ENCODE data around the gene PRR36.

PRR36 gene

GRCh38 chr19:7899751-7900378 is 25.7 kb upstream of the PRR36 start:
- DNase-seq (ENCODE audit: low read depth, low spot score), result no peak

DNA sequence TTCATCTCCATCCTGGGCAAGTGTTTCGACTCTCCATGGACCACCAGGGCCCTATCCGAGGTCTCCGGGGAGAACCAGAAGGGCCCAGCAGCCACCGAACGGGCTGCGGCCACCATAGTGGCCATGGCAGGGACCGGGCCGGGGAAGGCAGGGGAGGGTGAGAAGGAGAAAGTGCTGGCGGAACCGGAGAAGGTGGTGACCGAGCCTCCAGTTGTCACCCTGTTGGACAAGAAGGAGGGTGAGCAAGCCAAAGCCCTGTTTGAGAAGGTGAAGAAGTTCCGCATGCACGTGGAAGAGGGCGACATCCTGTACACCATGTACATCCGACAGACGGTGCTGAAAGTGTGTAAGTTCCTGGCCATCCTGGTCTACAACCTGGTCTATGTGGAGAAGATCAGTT is 24.8 kb upstream of the PRR36 start:
- DNase-seq (ENCODE audit: low read depth, low spot score), result no peak

DNA sequence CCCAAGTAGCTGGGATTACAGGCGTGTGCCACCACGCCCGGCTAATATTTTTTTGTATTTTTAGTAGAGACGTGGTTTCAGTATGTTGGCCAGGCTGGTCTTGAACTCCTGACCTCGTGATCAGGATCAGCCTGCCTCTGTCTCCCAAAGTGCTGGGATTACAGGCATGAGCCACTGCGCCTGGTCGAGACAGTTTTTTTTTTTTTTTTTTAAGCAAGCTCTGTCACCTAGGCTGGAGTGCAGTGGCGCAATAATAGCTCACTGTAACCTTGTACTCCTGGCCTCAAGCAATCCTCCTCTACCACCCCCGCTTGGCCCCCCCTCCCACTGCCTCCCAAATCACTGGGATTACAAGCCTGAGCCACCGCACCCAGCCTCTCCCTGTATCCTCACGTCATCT is 23.1 kb upstream of the PRR36 start:
- no peak for DNase-seq (ENCODE audit: low read depth, low spot score)

DNA sequence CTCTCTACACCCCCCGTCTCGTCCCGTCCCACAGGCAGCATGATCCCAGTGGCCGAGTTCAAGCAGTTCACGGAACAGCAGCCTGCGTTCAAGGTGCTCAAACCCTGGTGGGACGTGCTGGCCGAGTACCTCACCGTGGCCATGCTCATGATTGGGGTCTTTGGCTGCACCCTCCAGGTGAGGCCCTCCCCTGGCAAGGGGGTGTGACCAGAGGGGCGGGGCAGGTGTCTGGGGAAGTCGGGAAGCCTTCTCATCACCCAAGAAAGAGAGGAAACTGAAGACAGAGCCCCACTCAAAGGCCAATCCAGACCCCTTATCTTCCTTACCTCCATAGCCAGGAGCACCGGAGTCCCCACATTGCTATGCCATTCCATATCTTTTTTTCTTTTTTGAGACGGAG is 21.4 kb upstream of the PRR36 start:
- no peak for DNase-seq (ENCODE audit: low read depth, low spot score)

GRCh38 chr19:7894612-7895309 is 20.6 kb upstream of the PRR36 start:
- no peak for DNase-seq (ENCODE audit: low read depth, low spot score)

DNA sequence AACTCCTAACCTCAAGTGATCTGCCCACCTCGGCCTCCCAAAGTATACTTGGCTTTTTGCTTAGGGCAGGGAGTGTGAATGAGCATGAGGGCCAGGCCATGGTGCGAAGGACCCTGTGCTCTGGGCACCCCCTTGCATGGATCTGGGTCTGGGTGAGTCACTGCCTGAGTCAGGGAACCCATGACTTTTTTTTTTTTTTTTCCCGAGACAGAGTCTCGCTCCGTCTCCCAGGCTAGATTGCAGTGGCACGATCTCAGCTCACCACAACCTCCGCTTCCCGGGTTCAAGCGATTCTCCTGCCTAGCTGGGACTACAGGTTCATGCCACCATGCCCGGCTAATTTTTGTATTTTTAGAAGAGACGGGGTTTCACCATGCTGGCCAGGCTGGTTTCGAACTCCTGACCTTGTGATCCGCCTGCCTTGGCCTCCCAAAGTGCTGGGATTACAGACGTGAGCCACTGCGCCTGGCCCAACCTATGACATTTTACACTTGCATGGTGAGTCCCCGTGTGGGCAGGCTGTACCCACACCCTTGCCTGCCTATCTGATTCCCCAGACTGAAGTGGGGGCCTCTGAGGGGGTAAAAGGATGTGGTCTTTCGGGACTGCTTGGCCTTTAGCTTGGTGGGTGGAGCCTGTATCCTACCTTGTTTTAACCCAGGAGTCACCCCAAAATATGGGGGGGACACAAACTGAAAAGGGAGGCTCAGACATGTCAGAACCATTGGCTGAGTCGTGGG is 19.3 kb upstream of the PRR36 start:
- peak; percentile 76 for DNase-seq (ENCODE audit: low read depth, low spot score)

GRCh38 chr19:7888826-7889217 is 14.6 kb upstream of the PRR36 start:
- no peak for DNase-seq (ENCODE audit: low read depth, low spot score)

GRCh38 chr19:7888145-7888825 is 14.1 kb upstream of the PRR36 start, which contains the start of gene LRRC8E:
TSS of gene LRRC8E (plus strand) at chr19:7888510. CDS start at chr19:7895604, 7,094 bp downstream.
- peak; percentile 92 for DNase-seq (ENCODE audit: low read depth, low spot score)

DNA sequence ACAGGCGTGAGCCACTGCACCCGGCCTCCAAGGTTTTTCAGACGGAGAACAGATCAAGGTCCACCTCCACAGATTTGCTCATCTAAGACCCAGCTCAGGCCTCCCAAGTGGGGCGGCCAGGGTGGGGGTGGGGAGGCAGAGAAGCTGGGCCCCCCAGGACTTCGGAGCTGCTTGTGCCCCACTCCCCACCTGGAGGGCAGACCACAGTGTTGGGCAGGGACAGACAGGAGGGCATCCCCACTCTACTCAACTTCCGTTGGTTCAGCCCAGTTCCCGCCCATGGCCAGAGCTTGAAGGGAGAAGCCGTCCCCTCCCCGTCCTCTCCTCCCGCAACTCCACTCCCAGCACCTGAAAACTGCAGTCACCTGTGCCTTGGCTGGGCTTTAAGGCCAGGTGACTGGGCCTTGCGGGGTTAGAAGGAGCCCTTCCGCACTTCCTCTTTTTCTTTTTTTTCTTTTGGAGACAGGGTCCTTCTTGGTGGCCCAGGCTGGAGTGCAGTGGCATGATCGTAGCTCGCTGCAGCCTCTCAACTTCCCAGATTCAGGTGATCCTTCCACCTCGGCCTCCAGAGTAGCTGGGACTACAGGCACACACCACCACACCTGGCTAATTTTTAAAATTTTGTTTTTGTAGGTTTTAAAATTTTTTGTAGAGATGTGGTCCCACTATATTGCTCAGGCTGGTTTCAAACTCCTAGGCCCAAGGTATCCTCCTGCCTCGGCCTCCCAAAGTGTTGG is 13.4 kb upstream of the PRR36 start:
- no peak for DNase-seq (ENCODE audit: low read depth, low spot score)

GRCh38 chr19:7885818-7886217 is 11.6 kb upstream of the PRR36 start:
- no peak for DNase-seq (ENCODE audit: low read depth, low spot score)

DNA sequence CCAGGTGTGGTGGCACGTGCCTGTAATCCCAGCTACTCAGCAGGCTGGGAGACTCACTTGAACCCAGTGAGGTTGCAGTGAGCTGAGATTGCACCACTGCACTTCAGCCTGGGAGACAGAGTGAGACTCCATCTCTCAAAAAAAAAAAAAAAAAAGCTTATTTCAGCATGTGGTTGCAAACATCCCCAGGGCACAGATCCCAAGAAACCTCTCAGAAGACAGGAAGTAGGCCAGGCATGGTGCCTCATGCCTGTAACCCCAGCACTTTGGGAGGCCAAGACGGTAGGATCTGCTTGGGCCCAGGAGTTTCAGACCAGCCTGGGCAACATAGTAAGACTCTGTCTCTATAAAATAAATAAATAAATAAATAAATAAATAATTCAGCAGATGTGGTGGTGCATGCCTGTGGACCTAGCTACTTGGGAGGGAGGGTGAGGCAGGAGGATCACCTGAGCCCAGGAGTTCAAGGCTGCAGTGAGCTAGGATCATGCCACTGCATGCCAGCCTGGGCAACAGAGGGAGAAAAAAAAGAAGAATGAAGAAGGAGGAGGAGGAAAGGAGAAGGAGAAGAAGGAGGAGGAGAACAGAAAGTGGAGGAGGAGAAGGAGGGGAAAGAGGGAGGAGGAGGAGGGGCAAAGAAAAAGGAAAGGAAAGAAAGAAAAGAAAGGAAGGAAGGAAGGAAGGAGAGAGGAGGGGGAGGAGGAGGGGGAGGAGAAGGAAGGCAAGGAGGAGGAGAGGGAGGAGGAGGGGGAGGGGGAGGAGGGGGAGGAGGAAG is 9.8 kb upstream of the PRR36 start:
- DNase-seq (ENCODE audit: low read depth, low spot score), result no peak

GRCh38 chr19:7883105-7883504 is 8.9 kb upstream of the PRR36 start:
- DNase-seq (ENCODE audit: low read depth, low spot score), result no peak

DNA sequence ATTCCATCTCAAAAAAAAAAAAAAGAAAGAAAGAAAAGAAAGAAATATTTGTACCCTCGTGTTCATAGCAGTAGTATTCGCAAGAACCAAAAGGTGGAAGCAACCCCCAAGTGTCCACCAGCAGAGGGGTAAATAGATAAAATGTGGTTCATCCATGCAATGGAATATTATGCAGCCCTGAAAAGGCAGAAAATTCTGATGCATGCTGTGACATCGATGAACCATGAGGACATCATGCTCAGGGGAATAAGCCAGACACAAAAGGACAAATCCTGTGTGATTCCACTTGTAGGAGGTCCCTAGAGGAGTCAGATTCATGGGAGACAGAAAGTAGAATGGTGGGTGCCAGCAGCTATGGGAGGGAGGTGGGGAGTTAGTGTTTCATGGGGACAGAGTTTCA is 7.7 kb upstream of the PRR36 start:
- no peak for DNase-seq (ENCODE audit: low read depth, low spot score)

DNA sequence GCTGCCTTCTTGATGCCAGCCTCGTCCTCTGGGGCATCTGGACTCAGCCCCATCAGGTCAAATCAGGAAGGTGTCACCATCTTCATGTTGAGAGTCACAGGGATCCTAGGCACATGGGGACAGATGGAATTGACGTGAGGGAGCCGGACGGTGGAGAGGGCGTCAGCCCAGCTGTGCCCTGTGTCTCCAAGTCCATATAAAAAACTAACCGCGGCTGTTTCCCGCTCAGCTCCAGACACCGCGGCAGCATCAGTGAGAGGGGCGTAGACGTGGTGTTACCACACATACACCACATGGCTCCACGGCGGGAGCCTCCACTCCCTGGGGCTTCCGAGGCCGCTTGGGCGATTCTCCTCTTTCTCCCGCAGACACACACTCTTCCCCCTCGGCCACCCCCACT is 5.6 kb upstream of the PRR36 start:
- DNase-seq (ENCODE audit: low read depth, low spot score), result no peak

GRCh38 chr19:7879111-7879807 is 5.1 kb upstream of the PRR36 start:
- DNase-seq (ENCODE audit: low read depth, low spot score), result no peak

- no peak for DNase-seq (ENCODE audit: low read depth, low spot score)
Observed at GRCh38 chr19:7877249-7877836, 3.2 kb upstream of the PRR36 start.

- DNase-seq (ENCODE audit: low read depth, low spot score), result no peak
Observed at GRCh38 chr19:7874897-7875273, 695 bp upstream of the PRR36 start.

DNA sequence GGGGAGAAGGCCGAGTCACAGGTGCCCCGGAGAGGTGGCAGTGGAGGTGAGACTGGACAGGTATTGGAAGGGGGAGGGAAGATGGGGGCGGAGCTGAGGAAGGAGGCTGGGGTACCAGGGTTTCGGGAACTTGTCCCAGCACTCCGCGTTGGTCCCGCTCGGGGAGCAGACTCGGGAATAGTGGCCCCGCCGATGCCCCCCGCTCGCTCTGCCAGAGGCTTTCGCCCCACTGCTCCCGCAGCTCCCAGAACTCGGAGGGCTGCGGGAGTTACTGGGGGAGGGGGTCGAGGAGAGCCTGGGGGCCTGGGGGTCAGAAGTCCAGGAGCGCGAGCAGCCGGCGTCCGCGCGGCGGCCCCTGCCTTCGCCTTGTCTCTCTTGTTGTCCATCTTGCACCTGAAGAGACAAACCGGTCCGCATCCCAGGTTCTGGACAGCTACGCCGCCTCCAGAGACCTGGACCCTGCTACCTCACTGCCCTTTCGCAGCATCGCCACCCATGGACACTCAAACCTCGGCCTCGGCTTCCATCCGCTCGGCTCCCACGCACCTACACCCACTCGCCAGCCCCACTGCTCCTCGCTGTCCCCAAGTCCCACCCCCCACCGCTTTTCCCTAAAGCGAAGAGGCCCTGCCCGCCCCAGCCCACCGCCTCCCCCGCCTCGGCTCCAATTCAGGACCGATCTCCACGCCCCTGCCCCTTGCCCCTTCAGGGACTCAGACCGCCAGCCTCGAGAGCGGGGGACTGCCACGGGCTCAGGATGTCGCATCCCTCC is 700 bp downstream of the PRR36 start:
- DNase-seq (ENCODE audit: low read depth, low spot score), result no peak
